HCT116 (cell line): Measurements from ENCODE around the gene TMEM255A. TPM values are rescaled to one million over a fixed set of nuclear protein-coding genes. Genes with fewer than 3 reads are reported as not detected.

Experiments used
- ATAC-seq: fragments of 200-7000 bp; cut with Tn5 transposase; 2 replicates; pipeline ENCODE4 v1.9.1; 2020; ENCODE audit warnings: mild to moderate bottlenecking, moderate library complexity
- BruUV-seq: library from RNA; stranded (reverse); fragments of 400-500 nt; replicated peaks from 2 replicates; lab custom pipeline; 2021; lab: Mats Ljungman, UMichigan
- CTCF ChIA-PET: fragments of 300-600 bp; sonication (Branson Sonifier 250); formaldehyde crosslinking; loops from one replicate; lab custom pipeline; 2021; ENCODE audit warnings: antibody characterized with exemption; lab: Charles Lee
- POLR2A ChIA-PET: fragments of 300-600, 350-600 bp; sonication (Branson Sonifier 250); formaldehyde crosslinking; loops from one replicate; lab custom pipeline; 2021; ENCODE audit warnings: antibody characterized with exemption; lab: Charles Lee
- RAD21 ChIA-PET, 2 experiments: fragments of 300-600 bp; sonication (Branson Sonifier 250); formaldehyde crosslinking; loops; one replicate each; lab custom pipeline; 2023; ENCODE audit warnings: low total read pairs in 2 of 2; ENCODE audit not compliant: uncharacterized antibody in 2 of 2, unreplicated experiment in 2 of 2, low non-redundant PET in 1 of 2; lab: Charles Lee
- DNase-seq: peaks from one replicate; pipeline ENCODE4 v3.0.0-alpha.2; 2010; ENCODE audit warnings: low read depth, low spot score
- H2AFZ ChIP-seq: fragments of 200-600 bp; shearing (Covaris generic), sonication (generic); 2 replicates; pipeline ENCODE4 v1.6.1; 2017; ENCODE audit warnings: low read depth, mixed run types, mixed read lengths, antibody characterized with exemption, low read length; ENCODE audit not compliant: poor library complexity, severe bottlenecking
- H3K27ac ChIP-seq: 2 replicates; pipeline ENCODE4 v1.5.1; 2012; ENCODE audit warnings: low read depth, low read length
- H3K27me3 ChIP-seq: fragments of 200-600 bp; sonication (generic); 2 replicates; pipeline ENCODE4 v1.6.1; 2016; ENCODE audit warnings: mixed run types, low read length, mixed read lengths; ENCODE audit not compliant: insufficient read depth
- H3K36me3 ChIP-seq, 2 experiments: fragments of 200-500 bp in 1 of 2; fragments of 200-600 bp in 1 of 2; sonication (Bioruptor generic) in 1 of 2; sonication (generic) in 1 of 2; 2 replicates each; pipeline versions ENCODE4 v1.5.1 to v1.6.1; 2014 to 2016; ENCODE audit warnings: low read length in 2 of 2, inconsistent platforms in 1 of 2, mixed read lengths in 1 of 2, mixed run types in 1 of 2; ENCODE audit not compliant: insufficient read depth in 2 of 2, control insufficient read depth in 1 of 2
- H3K4me1 ChIP-seq, 2 experiments: fragments of 200-600 bp in 1 of 2; sonication (generic) in 1 of 2; 2 replicates each; pipeline versions ENCODE4 v1.5.1 to v1.6.1; 2012 to 2017; ENCODE audit warnings: low read length in 2 of 2, inconsistent platforms in 1 of 2, mild to moderate bottlenecking in 1 of 2, mixed read lengths in 1 of 2, mixed run types in 1 of 2, moderate library complexity in 1 of 2; ENCODE audit not compliant: insufficient read depth in 2 of 2, control insufficient read depth in 1 of 2
- H3K4me2 ChIP-seq: fragments of 200-600 bp; sonication (generic); 2 replicates; pipeline ENCODE4 v1.6.1; 2017; ENCODE audit warnings: mixed run types, low read length, mixed read lengths
- H3K4me3 ChIP-seq, 2 experiments: fragments of 200-600 bp in 1 of 2; sonication (generic) in 1 of 2; replicated peaks in 1 of 2; 2 replicates each; pipeline ENCODE4 v1.5.1; 2011 to 2016; ENCODE audit warnings: low read length in 2 of 2, control low read depth in 1 of 2, low read depth in 1 of 2, mild to moderate bottlenecking in 1 of 2, mixed read lengths in 1 of 2, mixed run types in 1 of 2
- H3K79me2 ChIP-seq: fragments of 200-600 bp; sonication (generic); 2 replicates; pipeline ENCODE4 v1.6.1; 2017; ENCODE audit warnings: mild to moderate bottlenecking, mixed run types, low read length, moderate library complexity, mixed read lengths; ENCODE audit not compliant: insufficient read depth
- H3K9ac ChIP-seq: fragments of 200-600 bp; sonication (generic); 2 replicates; pipeline ENCODE4 v1.6.1; 2016; ENCODE audit warnings: low read length, mixed read lengths
- H3K9me2 ChIP-seq: fragments of 200-600 bp; sonication (generic), shearing (Covaris generic); 2 replicates; pipeline ENCODE4 v1.6.1; 2017; ENCODE audit warnings: mixed run types, mild to moderate bottlenecking, moderate library complexity; ENCODE audit not compliant: insufficient read depth
- H3K9me3 ChIP-seq, 2 experiments: fragments of 200-500 bp in 1 of 2; fragments of 200-600 bp in 1 of 2; sonication (Bioruptor generic) in 1 of 2; sonication (generic) in 1 of 2; 2 replicates each; pipeline ENCODE4 v1.6.1; 2014 to 2017; ENCODE audit warnings: low read length in 2 of 2, mixed read lengths in 2 of 2, inconsistent platforms in 1 of 2, low read depth in 1 of 2, mild to moderate bottlenecking in 1 of 2, mixed run types in 1 of 2, moderate library complexity in 1 of 2; ENCODE audit not compliant: control insufficient read depth in 1 of 2, insufficient read depth in 1 of 2
- H4K20me1 ChIP-seq: fragments of 200-600 bp; sonication (generic), shearing (Covaris generic); 2 replicates; pipeline ENCODE4 v1.6.1; 2017; ENCODE audit warnings: mixed run types, mild to moderate bottlenecking, moderate library complexity; ENCODE audit not compliant: insufficient read depth
- CBX3 ChIP-seq: IDR thresholded peaks from 2 replicates; pipeline ENCODE4 v1.6.1; 2012; ENCODE audit warnings: low read depth
- CEBPB ChIP-seq: IDR thresholded peaks from 2 replicates; pipeline ENCODE4 v1.6.1; 2012; ENCODE audit warnings: low read depth
- ELF1 ChIP-seq: IDR thresholded peaks from 2 replicates; pipeline ENCODE4 v1.6.1; 2012; ENCODE audit warnings: low read depth, borderline replicate concordance
- EZH2 ChIP-seq: fragments of 200-600 bp; sonication (generic); IDR thresholded peaks from 2 replicates; pipeline ENCODE4 v1.6.1; 2017; ENCODE audit warnings: antibody characterized with exemption, mixed run types
- EZH2phosphoT487 ChIP-seq: fragments of 200-600 bp; IDR thresholded peaks from 2 replicates; pipeline ENCODE4 v1.6.1; 2018; ENCODE audit warnings: antibody characterized with exemption, borderline replicate concordance
- FOSL1 ChIP-seq: IDR thresholded peaks from 2 replicates; pipeline ENCODE4 v1.6.1; 2012; ENCODE audit warnings: low read depth
- JUND ChIP-seq: IDR thresholded peaks from 2 replicates; pipeline ENCODE4 v1.6.1; 2012
- POLR2AphosphoS5 ChIP-seq: IDR thresholded peaks from 2 replicates; pipeline ENCODE4 v1.6.1; 2011; ENCODE audit warnings: mild to moderate bottlenecking, low read depth, low read length, moderate library complexity
- RAD21 ChIP-seq: IDR thresholded peaks from 2 replicates; pipeline ENCODE4 v1.6.1; 2012; ENCODE audit warnings: low read depth, mild to moderate bottlenecking
- SIN3A ChIP-seq: IDR thresholded peaks from 2 replicates; pipeline ENCODE4 v1.6.1; 2012; ENCODE audit warnings: low read depth
- SP1 ChIP-seq: IDR thresholded peaks from 2 replicates; pipeline ENCODE4 v1.6.1; 2012; ENCODE audit warnings: low read depth
- SRF ChIP-seq: IDR thresholded peaks from 2 replicates; pipeline ENCODE4 v1.6.1; 2012; ENCODE audit warnings: low read depth
- TCF7L2 ChIP-seq: IDR thresholded peaks from 2 replicates; pipeline ENCODE4 v1.7.0; 2011; ENCODE audit warnings: borderline replicate concordance, inconsistent platforms; ENCODE audit not compliant: insufficient read depth, insufficient read length; ENCODE audit errors: extremely low read depth
- ZFX ChIP-seq: fragments of 450-650 bp; IDR thresholded peaks from 2 replicates; pipeline ENCODE4 v1.6.1; 2017
- ZNF274 ChIP-seq: fragments of 200-500 bp; sonication (Bioruptor generic); IDR thresholded peaks from 2 replicates; pipeline ENCODE4 v1.6.1; 2014; ENCODE audit warnings: mild to moderate bottlenecking, low read depth, low read length, inconsistent platforms
- intact Hi-C: fragments of 100-400 bp; cut with micrococcal nuclease; formaldehyde crosslinking; loops from 2 replicates; pipeline ENCODE4 v1.10.0; 2022
- total RNA-seq: library from RNA; stranded (reverse); gene quantifications from one replicate; pipeline ENCODE4 v1.2.1, GENCODE V29; 2021; ENCODE audit not compliant: unreplicated experiment
- TF ChIP-seq, protein P1 (sequence below): IDR thresholded peaks from 2 replicates; pipeline ENCODE4 v1.6.1; 2012
- TF ChIP-seq, protein P2 (sequence below): IDR thresholded peaks from 2 replicates; pipeline ENCODE4 v1.6.1; 2012
- TF ChIP-seq, protein P3 (sequence below): IDR thresholded peaks from 2 replicates; pipeline ENCODE4 v1.6.1; 2011; ENCODE audit warnings: mild to moderate bottlenecking, low read length, moderate library complexity; ENCODE audit not compliant: insufficient replicate concordance; ENCODE audit errors: extremely low read depth
- TF ChIP-seq, protein P4 (sequence below): IDR thresholded peaks from 2 replicates; pipeline ENCODE4 v1.6.1; 2012; ENCODE audit warnings: low read depth
- TF ChIP-seq, protein P5 (sequence below), 3 experiments: fragments of 200-600 bp in 1 of 3; sonication (generic) in 1 of 3; IDR thresholded peaks in 2 of 3; conservative IDR thresholded peaks in 1 of 3; 2 replicates each; pipeline ENCODE4 v1.5.1; 2012 to 2017; ENCODE audit warnings: low read depth in 2 of 3, low read length in 2 of 3, antibody characterized with exemption in 1 of 3, borderline replicate concordance in 1 of 3, control low read depth in 1 of 3, mild to moderate bottlenecking in 1 of 3, mixed read lengths in 1 of 3, mixed run types in 1 of 3, moderate library complexity in 1 of 3; ENCODE audit not compliant: insufficient read depth in 1 of 3

The TMEM255A gene
- total RNA-seq, 1 experiment from 2014 or later = not detected

DNA sequence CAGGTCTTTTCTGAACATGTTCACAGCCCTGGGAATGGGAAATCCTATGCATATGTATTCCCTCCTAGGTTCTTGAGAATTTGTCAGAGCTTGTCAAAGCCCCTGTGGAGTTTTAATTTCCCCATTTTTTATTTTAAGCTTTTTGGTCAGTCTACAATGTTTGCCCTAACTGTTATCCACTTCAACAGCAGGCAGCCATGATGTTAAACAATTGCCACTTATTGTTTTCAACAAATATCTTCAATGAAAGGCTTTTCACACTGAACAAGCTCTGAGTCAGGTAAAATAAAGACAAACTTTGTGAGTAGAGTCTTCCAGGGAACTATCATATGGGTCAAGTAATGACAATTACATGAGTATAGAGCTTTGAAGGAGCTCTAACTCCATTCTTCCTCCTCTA is 25.6 kb upstream of the TMEM255A start:
- Histone ChIP-seq H3K9me3 (no peaks in the 10 kb centered on the region), H3K4me3 (no peak overlapping the region), H3K27me3 (no peaks in the 10 kb centered on the region), H3K9me2 (no peaks in the 10 kb centered on the region), H2AFZ (no peak overlapping the region), H3K27ac (no peak overlapping the region), H3K4me1 (peaks cover 0 to 3% of the 10 kb centered on the region in 2 experiments; a peak in 2 of 4 replicates), H3K9ac (no peak overlapping the region), H3K36me3 (no peaks in the 10 kb centered on the region), H3K79me2 (no peaks in the 10 kb centered on the region), H4K20me1 (no peaks in the 10 kb centered on the region), H3K4me2 (no peak overlapping the region)
- DNase-seq = no peak
- intact Hi-C loops = no loop called here
- TF ChIP-seq, protein P1, sequence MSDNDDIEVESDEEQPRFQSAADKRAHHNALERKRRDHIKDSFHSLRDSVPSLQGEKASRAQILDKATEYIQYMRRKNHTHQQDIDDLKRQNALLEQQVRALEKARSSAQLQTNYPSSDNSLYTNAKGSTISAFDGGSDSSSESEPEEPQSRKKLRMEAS = no peak
- TF ChIP-seq EZH2phosphoT487 = no peak
- TF ChIP-seq, protein P2, sequence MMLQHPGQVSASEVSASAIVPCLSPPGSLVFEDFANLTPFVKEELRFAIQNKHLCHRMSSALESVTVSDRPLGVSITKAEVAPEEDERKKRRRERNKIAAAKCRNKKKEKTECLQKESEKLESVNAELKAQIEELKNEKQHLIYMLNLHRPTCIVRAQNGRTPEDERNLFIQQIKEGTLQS = no peak
- no peak for TF ChIP-seq ELF1
- no peak for TF ChIP-seq FOSL1
- no peak for TF ChIP-seq POLR2AphosphoS5
- TF ChIP-seq CEBPB = no peak
- TF ChIP-seq SRF = no peak
- TF ChIP-seq CBX3 = no peak
- TF ChIP-seq EZH2 = no peak
- TF ChIP-seq, protein P3, sequence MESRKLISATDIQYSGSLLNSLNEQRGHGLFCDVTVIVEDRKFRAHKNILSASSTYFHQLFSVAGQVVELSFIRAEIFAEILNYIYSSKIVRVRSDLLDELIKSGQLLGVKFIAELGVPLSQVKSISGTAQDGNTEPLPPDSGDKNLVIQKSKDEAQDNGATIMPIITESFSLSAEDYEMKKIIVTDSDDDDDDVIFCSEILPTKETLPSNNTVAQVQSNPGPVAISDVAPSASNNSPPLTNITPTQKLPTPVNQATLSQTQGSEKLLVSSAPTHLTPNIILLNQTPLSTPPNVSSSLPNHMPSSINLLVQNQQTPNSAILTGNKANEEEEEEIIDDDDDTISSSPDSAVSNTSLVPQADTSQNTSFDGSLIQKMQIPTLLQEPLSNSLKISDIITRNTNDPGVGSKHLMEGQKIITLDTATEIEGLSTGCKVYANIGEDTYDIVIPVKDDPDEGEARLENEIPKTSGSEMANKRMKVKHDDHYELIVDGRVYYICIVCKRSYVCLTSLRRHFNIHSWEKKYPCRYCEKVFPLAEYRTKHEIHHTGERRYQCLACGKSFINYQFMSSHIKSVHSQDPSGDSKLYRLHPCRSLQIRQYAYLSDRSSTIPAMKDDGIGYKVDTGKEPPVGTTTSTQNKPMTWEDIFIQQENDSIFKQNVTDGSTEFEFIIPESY = no peak
- TF ChIP-seq ZNF274 = no peak
- TF ChIP-seq ZFX = no peak
- TF ChIP-seq JUND = no peak
- no peak for TF ChIP-seq TCF7L2
- no peak for TF ChIP-seq SP1
- TF ChIP-seq, protein P4, sequence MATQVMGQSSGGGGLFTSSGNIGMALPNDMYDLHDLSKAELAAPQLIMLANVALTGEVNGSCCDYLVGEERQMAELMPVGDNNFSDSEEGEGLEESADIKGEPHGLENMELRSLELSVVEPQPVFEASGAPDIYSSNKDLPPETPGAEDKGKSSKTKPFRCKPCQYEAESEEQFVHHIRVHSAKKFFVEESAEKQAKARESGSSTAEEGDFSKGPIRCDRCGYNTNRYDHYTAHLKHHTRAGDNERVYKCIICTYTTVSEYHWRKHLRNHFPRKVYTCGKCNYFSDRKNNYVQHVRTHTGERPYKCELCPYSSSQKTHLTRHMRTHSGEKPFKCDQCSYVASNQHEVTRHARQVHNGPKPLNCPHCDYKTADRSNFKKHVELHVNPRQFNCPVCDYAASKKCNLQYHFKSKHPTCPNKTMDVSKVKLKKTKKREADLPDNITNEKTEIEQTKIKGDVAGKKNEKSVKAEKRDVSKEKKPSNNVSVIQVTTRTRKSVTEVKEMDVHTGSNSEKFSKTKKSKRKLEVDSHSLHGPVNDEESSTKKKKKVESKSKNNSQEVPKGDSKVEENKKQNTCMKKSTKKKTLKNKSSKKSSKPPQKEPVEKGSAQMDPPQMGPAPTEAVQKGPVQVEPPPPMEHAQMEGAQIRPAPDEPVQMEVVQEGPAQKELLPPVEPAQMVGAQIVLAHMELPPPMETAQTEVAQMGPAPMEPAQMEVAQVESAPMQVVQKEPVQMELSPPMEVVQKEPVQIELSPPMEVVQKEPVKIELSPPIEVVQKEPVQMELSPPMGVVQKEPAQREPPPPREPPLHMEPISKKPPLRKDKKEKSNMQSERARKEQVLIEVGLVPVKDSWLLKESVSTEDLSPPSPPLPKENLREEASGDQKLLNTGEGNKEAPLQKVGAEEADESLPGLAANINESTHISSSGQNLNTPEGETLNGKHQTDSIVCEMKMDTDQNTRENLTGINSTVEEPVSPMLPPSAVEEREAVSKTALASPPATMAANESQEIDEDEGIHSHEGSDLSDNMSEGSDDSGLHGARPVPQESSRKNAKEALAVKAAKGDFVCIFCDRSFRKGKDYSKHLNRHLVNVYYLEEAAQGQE = no peak
- TF ChIP-seq, protein P5, sequence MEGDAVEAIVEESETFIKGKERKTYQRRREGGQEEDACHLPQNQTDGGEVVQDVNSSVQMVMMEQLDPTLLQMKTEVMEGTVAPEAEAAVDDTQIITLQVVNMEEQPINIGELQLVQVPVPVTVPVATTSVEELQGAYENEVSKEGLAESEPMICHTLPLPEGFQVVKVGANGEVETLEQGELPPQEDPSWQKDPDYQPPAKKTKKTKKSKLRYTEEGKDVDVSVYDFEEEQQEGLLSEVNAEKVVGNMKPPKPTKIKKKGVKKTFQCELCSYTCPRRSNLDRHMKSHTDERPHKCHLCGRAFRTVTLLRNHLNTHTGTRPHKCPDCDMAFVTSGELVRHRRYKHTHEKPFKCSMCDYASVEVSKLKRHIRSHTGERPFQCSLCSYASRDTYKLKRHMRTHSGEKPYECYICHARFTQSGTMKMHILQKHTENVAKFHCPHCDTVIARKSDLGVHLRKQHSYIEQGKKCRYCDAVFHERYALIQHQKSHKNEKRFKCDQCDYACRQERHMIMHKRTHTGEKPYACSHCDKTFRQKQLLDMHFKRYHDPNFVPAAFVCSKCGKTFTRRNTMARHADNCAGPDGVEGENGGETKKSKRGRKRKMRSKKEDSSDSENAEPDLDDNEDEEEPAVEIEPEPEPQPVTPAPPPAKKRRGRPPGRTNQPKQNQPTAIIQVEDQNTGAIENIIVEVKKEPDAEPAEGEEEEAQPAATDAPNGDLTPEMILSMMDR (IDR thresholded peaks at IDR 0.05 in 2 of 3, conservative IDR thresholded peaks at IDR 0.05 in 1 of 3; ENCODE audit: borderline replicate concordance in 1 of 3, insufficient read depth in 1 of 3, low read depth in 2 of 3, low read length in 2 of 3) = no peak
- no peak for TF ChIP-seq SIN3A
- no peak for TF ChIP-seq RAD21
- RAD21 ChIA-PET = no interaction called here
- POLR2A ChIA-PET = no interaction called here
- CTCF ChIA-PET = interaction anchor here (1.0 kb wide), 1 partner anchor 18 kb away, joined by 3 read pairs; no protein-coding TSS in a partner anchor
- no peak for ATAC-seq
- no TSS peak for BruUV-seq
